ENCODE results near the gene VAV2. TPM values are rescaled to one million over a fixed set of nuclear protein-coding genes. Genes with fewer than 3 reads are reported as not detected.

Gene VAV2
- total RNA-seq, 2 experiments from 2014 or later = 5.1 to 5.5 TPM

DNA sequence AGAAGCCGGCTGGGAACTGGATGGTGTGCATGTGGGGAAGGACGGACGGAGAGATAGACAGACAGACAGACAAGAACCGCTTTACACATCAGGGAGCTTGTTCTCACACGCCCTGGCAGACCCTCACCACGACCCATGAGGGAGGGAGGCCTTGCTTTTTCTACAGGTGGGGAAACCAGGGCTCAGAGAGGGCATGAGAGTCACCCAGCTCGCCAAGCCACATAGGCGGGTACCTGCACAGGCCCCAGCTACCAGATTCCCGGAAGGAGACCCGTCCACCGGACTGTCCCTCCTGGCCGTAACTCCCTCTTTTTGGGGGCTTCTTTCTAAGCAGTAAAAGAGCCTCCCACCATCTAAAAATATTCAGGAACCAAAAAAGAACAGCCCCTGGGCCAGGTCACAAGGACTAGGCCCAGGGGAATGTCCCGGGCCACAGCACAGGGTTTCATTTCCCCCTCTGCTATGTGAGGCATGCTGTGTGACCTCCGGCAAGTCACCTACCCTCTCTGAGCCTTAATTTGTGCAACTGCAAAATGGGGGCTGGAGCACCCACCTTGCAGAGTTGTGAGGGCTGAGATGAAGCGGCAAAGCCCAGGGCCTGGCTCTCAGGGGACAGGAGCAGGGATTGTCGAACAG lies 169.6 kb downstream of the VAV2 start:
- Mint-ChIP-seq H3K36me3 (no peaks in the 10 kb centered on the region), H3K27ac (no peak overlapping the region), H3K4me1 (no peaks in the 10 kb centered on the region), H3K9me3 (ENCODE audit: low read depth) (no peaks in the 10 kb centered on the region), H3K27me3 (no peaks in the 10 kb centered on the region), H3K4me3 (no peak overlapping the region)
- DNase-seq (no peak), ATAC-seq (no peak)
- CTCF ChIA-PET = no interaction called here

DNA sequence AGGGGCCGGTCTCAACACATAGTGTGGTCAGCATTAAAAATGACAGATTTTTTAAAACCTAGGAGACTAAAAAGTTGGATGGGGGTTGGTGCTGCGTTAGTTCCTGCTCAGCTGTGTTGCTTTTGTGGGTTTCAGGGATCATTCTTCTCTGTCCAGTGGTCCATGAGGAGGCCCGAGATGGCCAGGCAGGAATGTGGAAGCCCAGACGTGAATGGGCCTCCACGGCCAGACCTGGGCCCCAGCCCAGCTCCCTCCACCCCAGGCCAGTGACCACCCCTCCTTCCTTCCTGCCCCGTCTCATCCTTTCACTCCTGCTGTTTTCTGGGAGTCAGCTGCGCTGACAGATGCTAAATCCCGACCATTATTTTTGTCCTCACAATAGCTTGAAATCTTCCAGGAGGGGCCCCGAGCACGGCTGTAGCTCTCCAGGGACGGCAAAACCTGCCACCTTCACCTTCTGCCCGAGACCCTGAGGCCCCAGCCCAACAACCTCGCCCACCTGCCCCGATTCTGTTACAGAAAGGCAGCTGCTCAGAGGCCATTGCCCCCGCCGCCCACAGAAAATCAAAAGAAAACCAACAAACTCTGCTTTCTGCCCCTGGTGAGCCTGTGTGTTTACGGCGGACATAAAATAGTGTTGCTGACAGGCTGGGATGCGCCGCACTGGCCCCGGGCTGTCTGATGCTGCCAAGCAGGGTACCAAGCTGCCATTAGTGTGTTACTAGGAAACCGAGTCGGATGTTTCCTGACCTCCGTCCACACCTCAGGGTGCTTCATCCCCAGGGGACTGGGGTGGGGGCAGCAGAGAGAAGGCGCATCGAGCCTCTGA lies 170.3 kb downstream of the VAV2 start:
- no peaks in the 10 kb centered on the region for H3K36me3 Mint-ChIP-seq
- H3K4me1 Mint-ChIP-seq = no peaks in the 10 kb centered on the region
- ATAC-seq (no peak), DNase-seq (no peak)
- CTCF ChIA-PET = no interaction called here
- H3K27ac Mint-ChIP-seq = no peak overlapping the region
- no peak overlapping the region for H3K4me3 Mint-ChIP-seq
- no peaks in the 10 kb centered on the region for H3K27me3 Mint-ChIP-seq
- no peaks in the 10 kb centered on the region for H3K9me3 Mint-ChIP-seq (ENCODE audit: low read depth)

- ATAC-seq (no peak), DNase-seq (no peak)
- no peaks in the 10 kb centered on the region for H3K36me3 Mint-ChIP-seq
- no peaks in the 10 kb centered on the region for H3K27me3 Mint-ChIP-seq
- H3K27ac Mint-ChIP-seq = no peak overlapping the region
- H3K9me3 Mint-ChIP-seq (ENCODE audit: low read depth) = no peaks in the 10 kb centered on the region
- H3K4me3 Mint-ChIP-seq = no peak overlapping the region
- CTCF ChIA-PET = no interaction called here
- H3K4me1 Mint-ChIP-seq = no peaks in the 10 kb centered on the region
Observed at GRCh38 chr9:133819923-133820322, 172.2 kb downstream of the VAV2 start.

DNA sequence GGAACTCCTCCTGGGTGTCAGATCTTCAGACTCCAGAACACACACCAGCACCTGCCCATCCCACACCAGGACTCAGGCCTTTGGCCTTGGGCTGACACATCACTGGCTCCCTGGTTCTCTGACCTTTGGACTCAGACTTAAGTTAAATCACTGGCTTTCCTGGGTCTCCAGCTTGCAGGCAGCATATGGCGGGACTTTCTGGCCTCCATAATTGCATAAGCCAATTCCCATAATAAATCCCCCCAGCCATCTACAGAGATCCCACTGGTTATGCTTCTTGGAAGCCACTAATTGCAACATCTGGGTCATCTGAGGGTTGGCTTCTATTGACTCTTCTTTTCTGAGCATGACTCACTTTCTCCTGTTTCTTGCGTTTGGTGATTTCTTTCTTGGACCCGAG lies 173.7 kb downstream of the VAV2 start:
- CTCF ChIA-PET = no interaction called here
- ATAC-seq (no peak), DNase-seq (no peak)
- Mint-ChIP-seq H3K4me3 (no peak overlapping the region), H3K27ac (no peak overlapping the region), H3K9me3 (ENCODE audit: low read depth) (no peaks in the 10 kb centered on the region), H3K36me3 (no peaks in the 10 kb centered on the region), H3K27me3 (no peaks in the 10 kb centered on the region), H3K4me1 (no peaks in the 10 kb centered on the region)

DNA sequence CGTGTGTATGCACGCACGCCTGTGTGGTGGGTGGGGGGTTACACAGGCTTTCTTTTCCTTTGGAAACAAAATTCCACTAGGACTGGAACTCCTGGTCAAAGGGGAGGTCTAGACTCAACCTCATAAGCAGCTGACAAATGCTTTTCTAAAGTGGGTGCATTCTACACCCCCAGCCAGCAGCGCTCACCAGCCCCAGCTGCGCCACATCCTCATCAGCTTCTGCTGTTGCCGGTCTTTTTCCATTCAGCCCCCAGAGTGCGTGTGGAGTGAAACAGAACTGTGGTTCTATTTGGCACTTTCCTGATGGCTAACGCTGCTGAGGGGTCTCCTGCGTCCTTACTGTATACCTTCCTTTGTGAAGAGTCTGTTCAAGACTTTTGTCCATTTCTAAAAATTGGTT lies 176.3 kb downstream of the VAV2 start:
- ATAC-seq = no peak
- no peak for DNase-seq
- Mint-ChIP-seq H3K4me1 (no peaks in the 10 kb centered on the region), H3K9me3 (ENCODE audit: low read depth) (no peaks in the 10 kb centered on the region), H3K4me3 (no peak overlapping the region), H3K27ac (no peak overlapping the region), H3K36me3 (no peaks in the 10 kb centered on the region), H3K27me3 (no peaks in the 10 kb centered on the region)
- CTCF ChIA-PET = interaction anchor here (1.3 kb wide), 1 partner anchor 34 kb away, joined by 4 read pairs; no protein-coding TSS in a partner anchor

DNA sequence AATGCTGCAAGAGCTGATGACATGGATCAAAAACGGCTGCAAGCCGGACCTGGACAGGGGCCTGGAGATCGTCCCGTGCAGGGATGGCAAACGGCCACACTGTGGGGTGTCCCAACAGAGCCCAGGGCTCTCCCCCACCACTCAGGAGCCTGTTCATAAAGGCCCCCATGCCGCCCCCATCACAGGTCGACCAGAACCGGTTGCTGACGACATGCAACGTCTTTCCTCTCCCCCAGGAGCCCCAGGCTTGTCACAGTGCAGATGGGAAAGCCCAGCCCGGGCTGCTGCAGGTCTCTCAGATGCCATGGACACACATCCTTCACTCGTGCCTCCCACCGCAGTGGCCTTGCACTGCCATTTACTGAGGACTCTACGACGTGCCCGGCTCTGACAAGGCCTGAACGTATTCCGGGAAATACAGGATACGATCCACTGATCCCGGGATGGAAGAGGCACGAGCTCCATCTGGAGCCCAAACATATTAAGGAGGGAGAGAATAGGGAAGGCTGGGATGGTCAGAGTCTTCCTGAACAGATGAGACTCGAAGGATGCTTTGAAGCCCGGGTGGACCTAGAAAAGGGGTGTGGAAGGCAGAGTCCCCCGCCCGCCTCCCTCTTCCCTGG lies 177.4 kb downstream of the VAV2 start:
- H3K4me3 Mint-ChIP-seq = no peak overlapping the region
- H3K27me3 Mint-ChIP-seq = no peaks in the 10 kb centered on the region
- H3K27ac Mint-ChIP-seq = no peak overlapping the region
- ATAC-seq = no peak
- H3K36me3 Mint-ChIP-seq = no peaks in the 10 kb centered on the region
- no peaks in the 10 kb centered on the region for H3K4me1 Mint-ChIP-seq
- no peak for DNase-seq
- CTCF ChIA-PET = no interaction called here
- H3K9me3 Mint-ChIP-seq (ENCODE audit: low read depth) = no peaks in the 10 kb centered on the region

- Mint-ChIP-seq H3K4me1 (no peaks in the 10 kb centered on the region), H3K27ac (no peak overlapping the region), H3K4me3 (no peak overlapping the region), H3K36me3 (no peaks in the 10 kb centered on the region), H3K9me3 (ENCODE audit: low read depth) (no peaks in the 10 kb centered on the region), H3K27me3 (no peaks in the 10 kb centered on the region)
- CTCF ChIA-PET = no interaction called here
- no peak for ATAC-seq
- DNase-seq = no peak
Observed at GRCh38 chr9:133813749-133814585, 178.2 kb downstream of the VAV2 start.

- no peak for ATAC-seq
- no peak for DNase-seq
- CTCF ChIA-PET = no interaction called here
- H3K36me3 Mint-ChIP-seq = no peaks in the 10 kb centered on the region
- H3K9me3 Mint-ChIP-seq (ENCODE audit: low read depth) = no peaks in the 10 kb centered on the region
- H3K27ac Mint-ChIP-seq = no peak overlapping the region
- H3K4me1 Mint-ChIP-seq = no peaks in the 10 kb centered on the region
- no peak overlapping the region for H3K4me3 Mint-ChIP-seq
- H3K27me3 Mint-ChIP-seq = no peaks in the 10 kb centered on the region
Observed at GRCh38 chr9:133812941-133813748, 179.0 kb downstream of the VAV2 start.

- no peak overlapping the region for H3K4me3 Mint-ChIP-seq
- no peak for DNase-seq
- H3K9me3 Mint-ChIP-seq (ENCODE audit: low read depth) = no peaks in the 10 kb centered on the region
- H3K27me3 Mint-ChIP-seq = no peaks in the 10 kb centered on the region
- ATAC-seq = no peak
- CTCF ChIA-PET = no interaction called here
- H3K4me1 Mint-ChIP-seq = no peaks in the 10 kb centered on the region
- no peak overlapping the region for H3K27ac Mint-ChIP-seq
- no peaks in the 10 kb centered on the region for H3K36me3 Mint-ChIP-seq
Observed at GRCh38 chr9:133812077-133812868, 179.9 kb downstream of the VAV2 start.

DNA sequence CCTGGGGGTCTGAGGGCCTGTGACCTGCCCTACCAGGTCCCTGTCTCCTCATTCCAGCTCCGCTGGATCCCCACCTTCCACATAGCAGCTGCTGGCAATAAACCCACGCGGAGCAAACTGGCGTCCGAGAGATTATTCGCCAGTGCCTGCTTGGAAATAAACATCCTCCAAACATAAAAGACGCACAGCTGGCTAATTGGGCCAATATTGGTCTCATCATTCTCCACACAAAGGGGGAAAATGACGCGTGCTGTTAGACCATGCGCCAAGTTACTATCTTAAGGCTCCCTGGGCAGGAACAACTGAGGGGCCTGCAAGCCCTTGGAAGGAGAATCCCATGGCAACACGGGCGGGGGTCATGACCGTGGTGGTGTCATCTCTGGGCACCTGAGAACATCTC lies 180.7 kb downstream of the VAV2 start:
- ATAC-seq (no peak), DNase-seq (no peak)
- Mint-ChIP-seq H3K9me3 (ENCODE audit: low read depth) (no peaks in the 10 kb centered on the region), H3K27ac (no peak overlapping the region), H3K27me3 (no peaks in the 10 kb centered on the region), H3K4me3 (no peak overlapping the region), H3K36me3 (no peaks in the 10 kb centered on the region), H3K4me1 (no peaks in the 10 kb centered on the region)
- CTCF ChIA-PET = interaction anchor here (0.9 kb wide), 1 partner anchor 27 kb away, joined by 3 read pairs; no protein-coding TSS in a partner anchor

GRCh38 chr9:133810556-133811195 lies 181.4 kb downstream of the VAV2 start:
- ATAC-seq (no peak), DNase-seq (no peak)
- no peaks in the 10 kb centered on the region for H3K9me3 Mint-ChIP-seq (ENCODE audit: low read depth)
- no peaks in the 10 kb centered on the region for H3K4me1 Mint-ChIP-seq
- no peaks in the 10 kb centered on the region for H3K36me3 Mint-ChIP-seq
- H3K27me3 Mint-ChIP-seq = no peaks in the 10 kb centered on the region
- no peak overlapping the region for H3K27ac Mint-ChIP-seq
- CTCF ChIA-PET = interaction anchor here (0.9 kb wide), 1 partner anchor 26 kb away, joined by 3 read pairs; no protein-coding TSS in a partner anchor
- H3K4me3 Mint-ChIP-seq = no peak overlapping the region

DNA sequence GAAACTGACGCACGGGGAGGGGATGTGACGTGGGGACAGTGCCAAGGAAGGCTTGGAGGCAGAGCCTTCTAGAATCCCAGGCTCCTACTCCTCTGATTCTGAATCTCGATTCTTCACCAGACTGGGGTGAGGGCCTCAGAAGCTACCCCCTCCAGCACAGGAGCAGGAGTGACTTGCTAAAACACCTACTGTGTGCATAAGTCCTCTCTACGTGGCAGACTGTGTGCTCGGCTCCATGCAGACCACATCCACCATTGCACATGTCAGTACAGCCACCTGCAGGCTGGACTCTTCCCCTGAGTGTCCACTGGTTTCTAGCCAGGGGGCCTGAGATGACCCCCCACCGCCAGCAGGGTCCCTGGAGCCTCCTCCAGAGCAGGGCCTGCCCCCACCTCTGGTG lies 182.8 kb downstream of the VAV2 start:
- Mint-ChIP-seq H3K4me1 (no peaks in the 10 kb centered on the region), H3K27me3 (no peaks in the 10 kb centered on the region), H3K36me3 (no peaks in the 10 kb centered on the region), H3K9me3 (ENCODE audit: low read depth) (no peaks in the 10 kb centered on the region), H3K4me3 (no peak overlapping the region), H3K27ac (no peak overlapping the region)
- CTCF ChIA-PET = no interaction called here
- DNase-seq (no peak), ATAC-seq (no peak)

Data from activated CD8-positive, alpha-beta memory T cell treated with anti-CD3 and anti-CD28 coated beads, Interleukin-2, amount 10 ng/mL, durations not matched to agents 7 days and 5 days (primary cell).